Forelimb muscle (tissue), 1 donor: ENCODE measurements around the gene IL12RB1. TPM values are rescaled to one million over a fixed set of nuclear protein-coding genes. Genes with fewer than 3 reads are reported as not detected.
"Not testable (repeated sequence)": the region's sequence is repeated elsewhere in the genome, so short reads cannot be mapped to it uniquely, and the experiment has no call there.

Experiments used
- DNase-seq: peaks from one replicate; pipeline ENCODE4 v3.0.0-alpha.2; 2013; ENCODE audit warnings: low read depth
- polyA plus RNA-seq: library from polyadenylated mRNA; unstranded; fragments of 120-200 nt; gene quantifications from one replicate; pipeline ENCODE4 v1.2.1, GENCODE V29; 2013; ENCODE audit not compliant: insufficient read length

IL12RB1 gene
- polyA plus RNA-seq, 1 donor = 0.35 TPM

- DNase-seq = no peak
Measured at GRCh38 chr19:18046059-18046718, 40.5 kb downstream of the IL12RB1 start.

GRCh38 chr19:18045307-18046050, 41.3 kb downstream of the IL12RB1 start:
- no peak for DNase-seq

GRCh38 chr19:18044825-18045304, 41.9 kb downstream of the IL12RB1 start:
- DNase-seq = no peak

- DNase-seq = no peak
Measured at GRCh38 chr19:18043676-18044075, 43.1 kb downstream of the IL12RB1 start.

GRCh38 chr19:18041054-18041453, 45.7 kb downstream of the IL12RB1 start:
- DNase-seq = no peak

GRCh38 chr19:18032102-18032501, 54.6 kb downstream of the IL12RB1 start:
- DNase-seq = not testable (repeated sequence)

GRCh38 chr19:18031401-18031800, 55.3 kb downstream of the IL12RB1 start:
- not testable (repeated sequence) for DNase-seq

GRCh38 chr19:18029617-18030338, 57.0 kb downstream of the IL12RB1 start:
- DNase-seq = no peak

GRCh38 chr19:18027151-18027550, 59.6 kb downstream of the IL12RB1 start:
- no peak for DNase-seq

- DNase-seq = no peak
Measured at GRCh38 chr19:18023622-18024251, 63.0 kb downstream of the IL12RB1 start.

GRCh38 chr19:18021121-18021755, 65.5 kb downstream of the IL12RB1 start:
- DNase-seq = no peak

GRCh38 chr19:18020212-18021085, 66.3 kb downstream of the IL12RB1 start:
- no peak for DNase-seq

GRCh38 chr19:18017275-18018083, 69.3 kb downstream of the IL12RB1 start:
- DNase-seq = no peak

- no peak for DNase-seq
Measured at GRCh38 chr19:18016209-18016910, 70.4 kb downstream of the IL12RB1 start.

- no peak for DNase-seq
Measured at GRCh38 chr19:18014197-18014596, 72.5 kb downstream of the IL12RB1 start.

- no peak for DNase-seq
Measured at GRCh38 chr19:18013210-18014111, 73.3 kb downstream of the IL12RB1 start.

GRCh38 chr19:18010149-18010548, 76.6 kb downstream of the IL12RB1 start:
- DNase-seq = no peak
